Measurements from ENCODE around the gene PTPRO. TPM values are rescaled to one million over a fixed set of nuclear protein-coding genes. Genes with fewer than 3 reads are reported as not detected.

Gene PTPRO
- polyA plus RNA-seq, 1 experiment, result 0.23 TPM

DNA sequence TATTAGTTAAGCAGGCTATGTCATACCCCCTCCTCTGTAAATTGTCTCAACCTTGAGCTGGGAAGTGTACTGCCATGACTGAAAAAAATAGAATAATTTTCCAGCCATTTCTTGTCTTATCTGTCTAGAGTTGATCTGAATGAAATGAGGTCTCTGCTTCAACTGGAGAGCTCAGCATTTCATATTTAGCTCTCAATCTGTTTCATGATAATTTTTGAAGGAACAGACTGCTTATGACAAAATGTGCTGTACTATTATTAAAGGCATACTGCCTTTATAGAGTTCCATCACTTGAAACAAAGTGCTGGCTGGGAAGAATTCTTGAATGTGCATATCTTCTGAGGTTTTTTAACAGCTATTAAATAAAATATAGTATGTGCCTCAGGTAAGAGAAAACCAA is 19.1 kb downstream of the PTPRO start:
- no peak for DNase-seq (ENCODE audit: low read depth)
- POLR2A ChIA-PET, result no interaction called here
- CTCF ChIA-PET, result interaction anchor here (0.7 kb wide), 1 partner anchor 242 kb away, joined by 4 read pairs; no protein-coding TSS in a partner anchor

DNA sequence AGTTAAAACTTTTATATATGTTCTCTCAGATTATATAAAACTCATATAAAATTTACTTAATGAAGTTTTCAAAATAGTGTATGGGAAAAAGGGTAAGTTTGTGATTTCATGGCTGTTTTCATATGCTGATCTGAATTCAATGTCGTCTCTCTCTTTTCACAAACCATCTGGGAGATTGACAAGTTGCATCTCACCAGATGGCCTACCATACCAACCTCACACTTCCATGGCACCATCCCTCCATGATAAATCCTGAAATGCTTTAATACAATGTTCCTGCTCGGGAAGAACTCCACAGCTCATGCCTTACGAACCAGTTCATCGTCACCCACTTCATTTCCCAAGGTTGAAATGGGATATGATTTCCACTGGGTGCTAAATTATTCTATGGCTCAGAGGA is 22.3 kb downstream of the PTPRO start:
- POLR2A ChIA-PET, result no interaction called here
- CTCF ChIA-PET, result no interaction called here
- no peaks in the 10 kb centered on the region for H3K27me3 ChIP-seq (ENCODE audit: control insufficient read depth, insufficient read depth, low read length)
- TF ChIP-seq, protein P1, sequence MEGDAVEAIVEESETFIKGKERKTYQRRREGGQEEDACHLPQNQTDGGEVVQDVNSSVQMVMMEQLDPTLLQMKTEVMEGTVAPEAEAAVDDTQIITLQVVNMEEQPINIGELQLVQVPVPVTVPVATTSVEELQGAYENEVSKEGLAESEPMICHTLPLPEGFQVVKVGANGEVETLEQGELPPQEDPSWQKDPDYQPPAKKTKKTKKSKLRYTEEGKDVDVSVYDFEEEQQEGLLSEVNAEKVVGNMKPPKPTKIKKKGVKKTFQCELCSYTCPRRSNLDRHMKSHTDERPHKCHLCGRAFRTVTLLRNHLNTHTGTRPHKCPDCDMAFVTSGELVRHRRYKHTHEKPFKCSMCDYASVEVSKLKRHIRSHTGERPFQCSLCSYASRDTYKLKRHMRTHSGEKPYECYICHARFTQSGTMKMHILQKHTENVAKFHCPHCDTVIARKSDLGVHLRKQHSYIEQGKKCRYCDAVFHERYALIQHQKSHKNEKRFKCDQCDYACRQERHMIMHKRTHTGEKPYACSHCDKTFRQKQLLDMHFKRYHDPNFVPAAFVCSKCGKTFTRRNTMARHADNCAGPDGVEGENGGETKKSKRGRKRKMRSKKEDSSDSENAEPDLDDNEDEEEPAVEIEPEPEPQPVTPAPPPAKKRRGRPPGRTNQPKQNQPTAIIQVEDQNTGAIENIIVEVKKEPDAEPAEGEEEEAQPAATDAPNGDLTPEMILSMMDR (IDR thresholded peaks at IDR 0.05; ENCODE audit: insufficient read depth, low read depth, low read length), result no peak
- H3K4me3 ChIP-seq (ENCODE audit: low read depth, low read length), result no peak overlapping the region
- DNase-seq (ENCODE audit: low read depth), result no peak
- no peaks in the 10 kb centered on the region for H3K36me3 ChIP-seq (ENCODE audit: control insufficient read depth, insufficient read depth, low read length)

More for the DNA sequence above, 19.1 kb downstream of the PTPRO start:
- Histone ChIP-seq H3K4me3 (ENCODE audit: low read depth, low read length) (no peak overlapping the region), H3K27me3 (ENCODE audit: control insufficient read depth, insufficient read depth, low read length) (no peaks in the 10 kb centered on the region), H3K36me3 (ENCODE audit: control insufficient read depth, insufficient read depth, low read length) (no peaks in the 10 kb centered on the region)
- TF ChIP-seq, protein P1 (IDR thresholded peaks at IDR 0.05; ENCODE audit: insufficient read depth, low read depth, low read length), result no peak

DNA sequence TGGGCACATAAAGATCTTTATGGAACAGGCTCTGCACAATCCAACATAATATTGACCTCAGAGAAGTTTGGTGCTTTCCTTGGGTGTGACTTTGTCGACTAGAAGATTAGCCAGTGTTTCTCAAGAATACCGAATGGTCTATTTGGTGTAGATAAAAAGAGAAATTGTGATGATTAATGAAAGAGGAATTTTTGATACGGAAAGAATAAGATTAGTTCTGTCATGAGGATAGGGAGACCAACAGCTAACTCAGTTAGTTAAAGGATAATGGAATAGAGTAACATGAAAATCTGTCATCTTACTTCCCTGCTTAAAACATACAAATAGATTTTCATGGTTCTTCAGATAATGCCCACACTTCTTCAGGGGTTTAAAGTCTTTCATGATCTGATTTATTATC is 24.2 kb downstream of the PTPRO start:
- DNase-seq (ENCODE audit: low read depth), result no peak
- ChIA-PET POLR2A (no interaction called here), CTCF (interaction anchor here (1.3 kb wide), 1 partner anchor 67 kb away, joined by 3 read pairs; no protein-coding TSS in a partner anchor)
- no peaks in the 10 kb centered on the region for H3K36me3 ChIP-seq (ENCODE audit: control insufficient read depth, insufficient read depth, low read length)
- no peak overlapping the region for H3K4me3 ChIP-seq (ENCODE audit: low read depth, low read length)
- H3K27me3 ChIP-seq (ENCODE audit: control insufficient read depth, insufficient read depth, low read length), result no peaks in the 10 kb centered on the region
- TF ChIP-seq, protein P1 (IDR thresholded peaks at IDR 0.05; ENCODE audit: insufficient read depth, low read depth, low read length), result no peak

DNA sequence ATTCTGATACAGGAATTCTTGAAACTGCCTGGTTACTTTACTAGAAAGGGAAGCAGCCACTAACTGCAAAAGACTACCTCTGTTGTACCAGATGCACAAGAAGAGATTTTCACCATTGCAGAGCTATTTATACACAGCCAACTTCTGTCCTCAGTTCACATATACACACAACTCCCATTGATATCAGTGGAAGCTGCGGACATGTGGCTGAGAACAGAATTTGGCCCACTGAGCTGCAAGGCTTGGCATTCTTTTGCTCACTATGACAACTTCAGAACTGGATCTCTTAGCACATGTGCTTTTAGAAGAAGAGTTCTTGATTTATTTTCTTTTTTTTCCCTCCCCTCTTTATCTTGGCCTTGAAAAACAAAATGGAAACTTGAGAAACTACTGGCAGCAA is 28.3 kb downstream of the PTPRO start:
- TF ChIP-seq, protein P1 (IDR thresholded peaks at IDR 0.05; ENCODE audit: insufficient read depth, low read depth, low read length), result no peak
- POLR2A ChIA-PET, result no interaction called here
- H3K4me3 ChIP-seq (ENCODE audit: low read depth, low read length), result no peak overlapping the region
- no peaks in the 10 kb centered on the region for H3K27me3 ChIP-seq (ENCODE audit: control insufficient read depth, insufficient read depth, low read length)
- no peaks in the 10 kb centered on the region for H3K36me3 ChIP-seq (ENCODE audit: control insufficient read depth, insufficient read depth, low read length)
- DNase-seq (ENCODE audit: low read depth), result no peak
- CTCF ChIA-PET, result interaction anchor here (1.9 kb wide), 1 partner anchor 10 kb away, joined by 4 read pairs; no protein-coding TSS in a partner anchor

DNA sequence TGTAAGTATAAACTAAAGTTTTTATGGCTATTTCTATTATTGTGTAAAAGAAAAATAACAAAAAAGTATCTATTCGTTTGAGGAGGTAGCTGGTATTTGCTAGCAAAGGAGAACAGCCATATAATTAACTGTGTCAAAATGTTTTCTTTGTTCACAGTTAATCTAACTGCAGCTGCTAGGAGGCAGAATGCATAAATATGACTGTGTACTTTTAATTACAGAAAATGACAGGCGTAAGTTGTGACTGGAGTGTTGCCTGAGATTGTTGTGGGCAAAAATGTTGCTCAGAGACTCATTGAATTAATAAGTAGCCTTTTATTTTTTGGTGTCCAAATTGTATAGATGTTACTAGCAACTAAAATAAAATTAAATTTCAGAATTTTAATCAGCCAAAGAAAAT is 33.5 kb downstream of the PTPRO start:
- Histone ChIP-seq H3K36me3 (ENCODE audit: control insufficient read depth, insufficient read depth, low read length) (no peaks in the 10 kb centered on the region), H3K27me3 (ENCODE audit: control insufficient read depth, insufficient read depth, low read length) (no peaks in the 10 kb centered on the region), H3K4me3 (ENCODE audit: low read depth, low read length) (no peak overlapping the region)
- DNase-seq (ENCODE audit: low read depth), result no peak
- ChIA-PET CTCF (no interaction called here), POLR2A (no interaction called here)
- TF ChIP-seq, protein P1 (IDR thresholded peaks at IDR 0.05; ENCODE audit: insufficient read depth, low read depth, low read length), result no peak
